GM18499 (cell line): ENCODE data around the gene BLM.
"Not testable (repeated sequence)": the region's sequence is repeated elsewhere in the genome, so short reads cannot be mapped to it uniquely, and the experiment has no call there.

Experiments used
- ATAC-seq: cut with Tn5 transposase; IDR thresholded peaks from one replicate; pipeline ENCODE4 v1.9.1; 2021; ENCODE audit warnings: moderate number of reproducible peaks; ENCODE audit not compliant: insufficient read depth, unreplicated experiment

The BLM gene

DNA sequence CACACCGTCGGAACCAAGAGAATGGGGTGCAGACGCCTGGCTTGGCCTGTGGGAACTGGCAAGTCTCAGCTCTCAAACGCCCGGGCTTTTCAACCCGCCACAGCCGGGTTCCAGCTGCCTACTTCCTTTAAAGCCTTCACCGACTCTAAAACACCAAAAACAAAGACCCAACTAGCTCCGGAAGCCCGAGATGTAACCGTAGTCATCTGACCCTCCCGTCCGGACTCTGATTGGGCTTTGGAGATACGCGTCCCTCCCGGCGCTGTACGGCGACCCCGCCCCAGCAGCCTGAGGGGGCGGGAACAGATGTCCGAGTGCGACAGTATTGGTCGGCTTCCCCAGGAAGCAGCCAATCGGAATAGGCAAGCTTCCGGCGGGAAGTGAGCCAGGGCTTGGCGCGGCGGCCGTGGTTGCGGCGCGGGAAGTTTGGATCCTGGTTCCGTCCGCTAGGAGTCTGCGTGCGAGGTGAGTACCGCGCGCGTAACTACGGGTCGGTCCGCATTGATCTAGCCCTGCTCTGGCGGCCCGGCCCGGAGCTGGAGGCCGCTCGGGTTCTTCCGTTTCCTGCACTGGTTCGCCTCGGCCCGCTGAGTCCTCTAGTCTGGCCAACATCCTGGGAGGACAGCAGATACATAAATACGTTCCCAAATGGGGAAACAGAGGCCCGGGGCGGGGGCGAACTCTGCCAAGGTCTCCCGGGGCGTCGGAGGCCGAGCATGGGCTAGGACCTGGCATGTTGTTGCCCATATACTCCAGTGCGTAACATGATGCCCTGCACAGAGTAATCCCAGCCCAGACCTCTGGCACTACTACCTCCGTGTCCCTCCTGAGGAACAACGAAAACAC lies at the start of gene BLM:
BLM (plus strand) TSS at position 371 of the 846 bp plus-strand sequence. CDS start 30,047 bp downstream, outside the sequence.
- ATAC-seq = peak; percentile 95

DNA sequence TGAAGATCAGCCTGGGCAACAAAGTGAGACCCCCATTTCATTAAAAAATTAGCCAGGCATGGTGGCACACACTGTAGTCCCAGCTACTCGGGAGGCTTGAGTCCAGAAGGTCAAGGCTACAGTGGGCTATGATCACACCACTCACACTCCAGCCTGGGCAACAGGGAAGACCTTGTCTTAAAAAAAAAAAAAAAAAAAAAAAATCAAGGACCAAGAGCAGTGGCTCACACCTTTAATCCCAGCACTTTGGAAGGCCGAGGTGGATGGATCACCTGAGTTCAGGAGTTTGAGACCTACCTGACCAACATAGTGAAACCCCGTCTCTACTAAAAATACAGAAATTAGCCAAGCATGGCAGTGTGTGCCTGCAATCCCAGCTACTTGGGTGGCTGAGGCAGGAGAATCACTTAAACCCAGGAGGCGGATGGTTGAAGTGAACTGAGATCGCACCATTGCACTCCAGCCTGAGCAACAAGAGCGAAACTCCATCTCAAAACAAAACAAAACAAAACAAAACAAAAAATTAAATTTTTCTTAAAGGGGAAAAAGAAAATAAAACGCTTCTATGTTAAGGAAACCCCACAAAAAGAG lies 49.3 kb upstream of the BLM start:
- not testable (repeated sequence) for ATAC-seq

DNA sequence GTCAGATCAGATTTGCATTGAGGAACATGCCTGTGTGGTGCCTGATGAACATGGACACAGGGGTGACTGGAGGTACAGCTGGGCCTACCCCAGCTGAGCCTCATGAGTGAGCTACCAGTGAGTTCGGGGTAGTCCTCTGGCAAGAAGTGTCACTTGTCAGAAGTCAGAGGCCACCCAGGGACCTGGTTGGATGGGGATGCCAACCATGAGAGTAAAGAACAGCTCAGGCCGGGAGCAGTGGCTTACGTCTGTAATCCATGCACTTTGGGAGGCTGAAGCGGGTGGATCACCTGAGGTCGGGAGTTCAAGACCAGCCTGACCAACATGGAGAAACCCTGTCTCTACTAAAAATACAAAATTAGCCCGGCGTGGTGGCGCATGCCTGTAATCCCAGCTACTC lies 46.5 kb upstream of the BLM start:
- not testable (repeated sequence) for ATAC-seq

DNA sequence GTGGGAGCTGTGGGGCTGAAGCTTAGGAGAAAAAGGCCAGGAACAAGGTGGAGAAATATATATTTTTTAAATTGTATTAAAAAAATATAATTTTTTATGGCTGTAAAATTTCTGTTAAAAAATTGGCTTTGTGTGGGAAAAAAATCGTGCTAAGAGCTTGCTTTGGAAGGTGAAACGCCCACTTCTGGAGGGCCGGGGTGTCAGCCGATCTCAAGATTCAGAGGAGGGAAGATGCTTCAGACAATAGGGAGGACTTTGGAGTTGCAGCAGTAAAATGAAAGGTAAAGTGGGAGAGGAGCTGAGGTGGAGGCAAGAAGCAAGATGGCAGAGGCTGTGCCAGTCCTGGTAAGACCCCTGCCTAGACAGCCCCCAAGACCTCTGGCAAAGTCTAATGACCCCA lies 45.9 kb upstream of the BLM start:
- ATAC-seq = no peak

DNA sequence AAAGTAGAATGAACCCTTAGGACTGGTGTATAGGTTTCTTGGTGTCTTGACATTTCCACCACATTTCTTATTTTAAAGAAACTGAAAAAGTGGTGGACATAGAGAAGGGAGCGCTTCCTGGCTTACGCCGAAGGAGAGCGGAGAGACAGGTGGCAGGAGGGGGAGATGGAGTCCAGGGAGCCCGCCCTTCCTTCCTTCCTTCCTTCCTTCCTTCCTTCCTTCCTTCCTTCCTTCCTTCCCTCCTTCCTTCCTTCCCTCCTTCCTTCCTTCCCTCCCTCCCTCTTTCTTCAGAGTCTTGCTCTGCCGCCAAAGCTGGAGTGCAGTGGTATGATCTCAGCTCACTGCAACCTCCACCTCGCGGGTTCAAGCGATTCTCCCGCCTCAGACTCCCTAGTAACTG lies 43.8 kb upstream of the BLM start:
- ATAC-seq = not testable (repeated sequence)

DNA sequence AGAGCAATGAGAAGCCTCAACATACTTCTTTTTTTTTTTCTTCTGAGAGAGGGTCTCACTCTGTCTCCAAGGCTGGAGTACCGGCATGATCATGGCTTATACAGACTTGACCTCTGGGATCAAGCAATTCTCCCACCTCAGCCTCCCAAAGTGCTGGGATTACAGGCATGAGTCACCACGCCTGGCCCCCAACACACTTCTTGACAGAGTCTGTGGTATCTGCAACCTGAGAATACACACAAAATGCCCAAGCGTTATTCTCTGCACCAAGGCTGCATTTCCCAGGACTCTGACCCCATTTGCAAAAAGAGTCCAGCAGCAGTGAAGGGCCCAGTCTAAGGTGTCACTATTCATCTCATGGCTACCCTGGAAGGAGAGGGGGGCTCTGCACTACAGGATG lies 42.7 kb upstream of the BLM start:
- no peak for ATAC-seq

DNA sequence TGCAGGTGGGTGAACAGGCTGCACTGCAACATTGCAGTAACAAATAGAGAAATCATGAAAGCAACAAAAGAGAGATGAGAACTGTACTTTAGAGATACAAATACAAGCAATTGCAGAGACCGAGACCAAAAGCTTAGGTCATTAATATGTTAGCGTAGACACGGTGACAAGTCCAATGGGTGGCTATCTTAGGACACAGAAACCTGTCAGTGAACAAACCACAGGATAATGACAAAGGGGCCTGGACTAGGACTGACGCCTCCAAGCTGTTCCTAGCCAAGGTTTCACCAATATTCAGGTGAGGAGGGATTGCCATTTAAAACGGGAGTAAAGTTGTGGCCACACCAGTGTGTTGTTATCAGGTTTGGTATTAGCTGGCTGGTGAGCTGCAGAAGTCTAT lies 41.7 kb upstream of the BLM start:
- ATAC-seq = no peak

DNA sequence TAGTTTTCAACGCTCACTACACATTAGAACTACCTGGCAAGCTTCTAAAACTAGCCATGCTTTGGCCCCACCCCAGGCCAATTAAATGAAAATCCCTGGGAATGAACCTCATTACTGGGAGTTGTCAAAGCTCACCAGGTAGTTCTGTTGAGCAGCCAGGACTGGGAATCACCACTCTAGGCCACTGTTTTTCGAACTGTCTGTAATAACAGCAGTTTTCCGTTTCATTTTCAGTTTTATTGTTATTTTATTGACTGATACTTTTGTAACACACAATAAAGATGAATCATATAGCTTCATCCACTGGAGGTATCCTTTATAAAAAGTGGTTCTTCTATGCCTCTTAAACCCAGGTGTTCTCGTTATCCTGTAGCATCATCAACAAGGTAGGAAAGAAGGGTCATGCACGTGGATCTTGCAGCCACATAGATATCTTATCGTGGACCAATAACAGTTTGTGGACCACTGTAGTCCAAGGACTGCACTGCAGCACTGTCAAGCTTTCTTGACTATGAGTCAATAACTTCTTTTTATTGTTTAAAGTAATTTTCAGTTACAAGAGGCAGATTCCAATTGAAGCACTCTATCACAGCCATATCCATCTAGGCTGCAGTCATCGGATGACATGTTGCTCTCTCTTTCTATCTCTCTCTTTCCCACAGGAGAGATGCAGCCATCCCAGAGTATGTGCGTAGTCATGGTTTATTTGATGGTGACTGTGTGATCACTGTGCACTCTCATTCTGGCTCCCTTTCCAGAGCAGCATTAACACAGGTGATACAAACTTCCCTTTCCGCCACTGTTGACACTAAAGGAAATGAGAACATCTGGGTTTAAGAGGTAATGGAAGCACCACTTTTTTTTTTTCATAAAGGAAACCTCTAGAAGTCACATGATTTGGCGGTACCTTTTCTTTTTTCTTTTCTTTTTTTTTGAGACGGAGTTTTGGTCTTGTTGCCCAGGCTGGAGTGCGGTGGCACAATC lies 39.0 kb upstream of the BLM start:
- no peak for ATAC-seq

DNA sequence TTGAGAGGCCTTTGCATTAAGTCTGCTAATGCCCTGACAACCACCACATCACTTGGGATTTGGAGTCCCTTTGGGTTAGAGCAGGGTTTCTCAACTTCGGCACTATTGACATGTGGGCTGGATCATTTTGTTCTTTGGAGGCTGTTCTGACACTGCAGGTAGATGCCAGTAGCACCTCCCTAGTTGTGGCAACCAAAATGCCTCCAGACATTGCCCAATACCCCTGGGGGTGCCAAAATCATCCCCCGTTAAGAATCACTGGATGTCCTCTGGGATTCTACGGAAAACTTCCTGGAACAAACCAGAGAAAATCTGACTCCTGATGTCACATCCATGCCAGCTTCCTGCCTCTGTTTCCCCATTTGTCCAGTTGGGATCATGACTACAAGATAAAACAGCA lies 37.2 kb upstream of the BLM start:
- no peak for ATAC-seq

DNA sequence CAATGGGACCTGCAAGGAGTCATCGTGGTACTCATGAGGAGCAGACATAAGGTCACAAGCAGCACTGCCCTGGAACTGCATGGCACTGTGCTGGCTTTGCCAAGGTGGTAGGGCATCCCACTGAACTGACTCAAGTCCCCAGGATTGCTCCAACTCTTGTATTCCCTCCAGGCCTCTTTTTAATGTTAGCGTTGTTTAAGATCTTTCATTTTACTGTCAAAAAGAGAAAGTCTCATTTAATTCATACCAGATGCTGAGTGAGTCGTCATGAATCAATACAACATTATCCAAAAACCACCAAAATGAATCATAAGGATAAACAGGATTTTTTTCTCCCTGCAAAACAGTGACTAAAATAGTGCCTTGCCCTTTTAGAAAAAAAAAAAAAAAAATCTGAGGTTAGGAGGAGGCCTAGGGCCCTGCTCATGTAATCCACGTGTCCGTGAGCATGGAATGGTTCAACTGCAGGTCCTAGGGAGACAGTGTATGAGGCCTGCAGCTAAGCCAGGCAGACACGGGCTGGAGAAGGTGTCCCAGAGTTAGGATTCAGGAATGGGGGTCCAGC lies 36.7 kb upstream of the BLM start:
- ATAC-seq = no peak

DNA sequence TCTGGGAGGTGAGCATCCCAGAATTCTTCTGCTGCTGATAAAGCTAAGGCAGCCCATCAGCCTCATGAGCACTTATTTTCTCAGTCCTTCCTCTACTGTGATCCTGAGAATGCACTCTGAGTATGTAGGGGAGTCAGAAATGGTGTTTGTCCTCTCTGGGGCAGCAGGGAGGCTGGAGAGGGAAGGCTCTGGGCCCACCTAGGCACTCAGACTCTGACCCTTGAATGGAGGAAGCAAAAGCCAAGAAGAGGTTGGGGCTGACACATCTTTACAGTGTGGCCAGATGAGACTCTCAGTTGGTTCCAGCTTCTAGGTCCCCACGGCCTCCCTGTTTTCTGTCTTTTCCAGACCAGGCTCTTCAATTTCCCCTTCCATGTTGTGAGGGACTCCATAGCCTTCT lies 36.1 kb upstream of the BLM start:
- no peak for ATAC-seq

DNA sequence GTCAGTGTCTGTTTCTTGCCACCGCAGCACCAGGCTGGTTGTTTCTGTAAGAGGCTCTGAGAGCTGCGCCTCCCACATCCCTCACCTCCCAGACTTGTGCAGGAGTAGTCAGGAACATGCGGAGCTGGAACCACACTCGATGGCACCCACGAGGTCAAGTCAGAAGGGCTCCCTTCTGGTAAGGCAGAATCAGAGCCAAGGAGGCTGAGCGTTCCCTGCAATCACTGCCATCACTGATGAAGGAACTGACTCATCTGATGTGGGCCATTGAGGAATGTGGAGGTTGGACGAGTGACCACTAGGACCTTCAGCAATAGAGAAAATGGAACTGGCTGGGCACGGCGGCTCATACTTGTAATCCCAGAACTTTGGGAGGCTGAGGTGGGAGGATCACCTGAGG lies 35.7 kb upstream of the BLM start:
- no peak for ATAC-seq

DNA sequence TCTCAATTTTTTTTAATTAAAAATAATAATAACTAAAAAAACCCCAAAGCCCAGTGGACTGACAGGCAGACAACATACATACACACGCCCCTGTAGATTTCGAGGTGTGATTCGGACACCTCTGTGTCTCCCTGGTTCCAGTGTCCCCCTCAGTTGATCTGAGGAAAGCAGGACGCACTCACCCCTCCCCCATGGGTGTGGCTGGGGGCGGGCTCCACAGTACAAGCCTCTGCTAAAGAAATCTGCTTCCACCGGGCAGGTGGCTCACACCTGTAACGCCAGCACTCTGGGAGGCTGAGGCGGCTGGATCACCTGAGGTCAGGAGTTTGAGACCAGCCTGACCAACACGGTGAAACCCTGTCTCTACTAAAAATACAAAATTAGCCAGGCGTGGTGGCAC lies 33.8 kb upstream of the BLM start:
- ATAC-seq = no peak

DNA sequence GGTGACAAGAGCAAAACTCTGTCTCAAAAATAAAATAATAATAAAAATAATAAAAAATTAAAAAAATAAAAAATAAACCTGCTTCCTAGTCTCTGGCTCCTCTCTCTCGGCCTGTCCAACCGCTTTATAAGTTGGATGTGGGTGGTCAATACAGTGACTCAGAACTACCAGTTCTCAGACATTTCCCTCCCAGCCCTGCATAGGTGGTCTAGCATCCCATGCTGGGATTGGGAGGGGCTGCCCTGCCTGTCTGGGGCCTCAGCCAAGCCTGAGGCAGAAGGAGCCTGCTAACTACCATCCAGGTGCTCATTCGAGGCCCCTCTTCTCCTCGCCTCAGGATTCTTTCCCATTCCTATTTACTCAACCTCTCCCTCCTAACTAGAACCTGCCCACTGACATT lies 33.3 kb upstream of the BLM start:
- no peak for ATAC-seq

DNA sequence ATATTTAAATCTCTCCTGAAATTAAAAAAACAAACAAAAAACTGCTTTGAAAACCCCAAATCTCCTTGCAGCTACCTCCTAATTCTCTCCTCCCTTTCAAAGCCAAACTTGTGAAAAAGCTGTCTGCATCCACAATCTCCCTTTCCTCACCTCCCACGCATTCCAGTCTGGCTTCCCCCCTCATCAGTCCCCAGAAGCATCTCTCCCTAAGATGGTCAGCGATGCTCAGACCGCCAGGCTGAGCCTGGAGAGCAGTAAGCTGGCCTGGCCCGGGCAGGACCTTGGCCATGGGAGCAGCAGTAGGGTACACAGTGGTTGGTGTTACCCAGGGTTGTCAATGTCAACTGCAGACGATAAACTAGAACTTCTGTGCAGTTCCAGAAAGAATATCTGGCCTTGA lies 32.9 kb upstream of the BLM start:
- ATAC-seq = no peak

DNA sequence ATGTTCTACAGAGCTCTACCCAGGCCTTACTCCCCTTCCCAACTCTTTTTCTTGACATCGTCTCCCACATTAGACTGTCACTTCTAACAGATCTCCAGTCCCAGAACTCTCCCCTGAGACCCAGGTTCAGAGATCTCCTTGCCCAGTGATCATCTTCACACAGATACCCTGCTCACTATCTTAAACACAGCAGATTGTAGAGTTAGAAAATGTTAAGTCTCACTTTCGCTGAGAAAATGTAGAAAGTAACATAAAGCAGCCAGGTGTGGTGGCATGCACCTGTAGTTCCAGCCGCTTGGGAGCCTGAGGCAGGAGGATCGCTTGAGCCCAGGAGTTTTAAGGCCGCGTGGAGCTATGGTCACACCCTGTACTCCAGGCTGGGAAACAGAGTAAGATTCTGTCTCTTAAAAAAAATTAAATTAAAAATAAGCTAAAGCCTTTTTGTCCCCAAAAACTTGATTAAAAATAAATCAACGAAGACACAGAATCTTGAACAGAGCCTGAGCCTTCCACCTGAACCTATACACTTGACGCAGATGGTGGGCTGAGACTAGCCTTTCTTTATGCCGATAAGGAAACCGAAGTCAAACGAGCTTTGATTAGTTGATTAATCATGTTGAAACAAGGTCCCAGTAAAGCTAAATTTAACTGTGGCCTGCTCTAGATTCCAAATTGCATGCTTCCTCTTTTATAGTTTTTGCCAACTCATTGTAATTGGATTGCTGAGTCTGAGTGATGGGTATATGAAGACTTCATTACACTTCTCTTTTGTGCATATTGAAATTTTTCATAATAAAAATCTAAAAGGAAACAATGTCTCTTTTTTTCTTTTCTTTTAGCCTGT lies 31.3 kb upstream of the BLM start:
- ATAC-seq = peak; percentile 28

DNA sequence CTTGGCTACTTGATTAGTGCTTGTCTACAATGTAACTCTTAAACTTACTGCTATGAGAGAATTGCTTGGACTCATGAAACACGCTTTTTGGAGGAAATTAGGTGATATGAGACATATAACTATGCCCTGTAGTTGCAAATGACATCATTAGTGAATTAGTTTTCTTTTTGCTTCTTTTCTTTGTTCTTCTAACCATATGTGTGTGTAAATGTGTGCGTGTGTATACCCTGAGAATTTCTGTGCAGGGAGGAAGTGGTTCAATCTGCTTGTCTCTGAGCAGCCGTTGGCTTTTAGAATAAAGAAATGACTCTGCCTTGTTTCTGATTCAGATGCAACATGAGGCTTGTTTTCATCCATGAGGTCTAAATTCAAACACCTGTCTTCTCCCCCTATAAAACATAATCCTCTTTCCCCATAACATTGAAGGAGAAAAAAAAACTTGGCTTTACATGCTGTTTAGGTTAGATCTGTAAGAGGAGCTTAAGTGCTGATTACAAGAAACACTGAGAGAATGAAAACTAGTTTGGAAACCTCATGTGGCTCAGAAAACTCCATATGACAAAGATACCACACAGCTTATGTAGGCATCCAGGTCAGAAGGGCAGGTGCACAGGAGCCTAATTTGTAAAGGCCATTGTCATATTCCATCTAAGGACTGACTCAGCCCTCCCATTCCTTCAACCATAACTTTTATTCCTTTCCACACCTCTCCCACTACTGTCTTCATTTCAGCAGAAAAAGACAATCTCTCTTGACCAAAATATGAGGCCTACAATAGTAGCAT lies 30.5 kb upstream of the BLM start:
- peak; percentile 82 for ATAC-seq

DNA sequence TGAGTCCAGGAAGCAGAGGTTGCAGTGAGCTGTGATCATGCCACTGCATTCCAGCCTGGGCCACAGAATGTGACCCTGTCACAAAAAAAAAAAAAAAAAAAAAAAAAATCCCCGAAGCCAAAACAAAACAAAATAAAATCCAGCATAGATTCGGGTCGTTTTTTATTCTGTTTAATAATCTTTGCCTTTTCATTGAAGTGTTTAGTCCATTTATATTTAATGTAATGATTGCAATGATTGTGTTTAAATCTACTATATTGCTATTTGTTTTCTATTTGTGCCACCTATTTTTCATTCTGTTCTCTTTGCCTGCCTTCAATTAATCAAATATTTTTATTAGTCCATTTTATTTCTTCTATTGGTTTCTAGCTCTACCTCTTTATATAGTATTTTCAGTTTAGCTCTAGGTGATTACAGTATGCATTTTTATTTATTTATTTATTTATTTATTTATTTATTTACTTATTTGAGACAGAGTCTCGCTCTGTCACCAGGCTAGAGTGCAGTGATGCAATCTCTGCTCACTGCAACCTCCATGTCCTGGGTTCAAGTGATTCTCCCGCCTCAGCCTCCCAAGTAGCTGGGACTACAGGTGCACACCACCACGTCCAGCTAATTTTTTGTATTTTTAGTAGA lies 27.7 kb upstream of the BLM start:
- ATAC-seq = not testable (repeated sequence)
